Fibroblast of skin of right quadriceps (primary cell): ENCODE data around the gene LENG9.
"Not testable (repeated sequence)": the region's sequence is repeated elsewhere in the genome, so short reads cannot be mapped to it uniquely, and the experiment has no call there.

Experiments used
- DNase-seq: peaks from one replicate; pipeline ENCODE4 v3.0.0-alpha.2; 2013

The LENG9 gene

DNA sequence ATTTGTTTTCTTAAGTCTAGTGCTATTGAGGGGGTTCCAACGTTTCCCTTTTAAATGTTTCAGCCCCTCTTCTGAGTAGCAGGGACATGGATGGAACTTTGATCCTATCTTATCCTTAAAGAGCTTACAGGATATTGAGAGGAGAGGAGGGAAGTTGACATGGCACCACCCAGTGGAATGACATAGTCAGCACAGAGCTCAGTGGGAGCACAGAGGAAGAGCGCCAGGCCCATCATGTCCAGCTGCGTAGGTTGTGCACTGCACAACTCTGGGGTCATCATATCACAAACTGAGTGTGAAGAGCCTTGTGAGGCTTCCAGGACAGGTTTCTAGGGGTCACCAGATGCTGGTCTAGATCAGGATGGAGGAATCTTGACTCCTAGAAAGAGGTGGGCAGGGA, 14.1 kb upstream of the LENG9 start:
- no peak for DNase-seq

DNA sequence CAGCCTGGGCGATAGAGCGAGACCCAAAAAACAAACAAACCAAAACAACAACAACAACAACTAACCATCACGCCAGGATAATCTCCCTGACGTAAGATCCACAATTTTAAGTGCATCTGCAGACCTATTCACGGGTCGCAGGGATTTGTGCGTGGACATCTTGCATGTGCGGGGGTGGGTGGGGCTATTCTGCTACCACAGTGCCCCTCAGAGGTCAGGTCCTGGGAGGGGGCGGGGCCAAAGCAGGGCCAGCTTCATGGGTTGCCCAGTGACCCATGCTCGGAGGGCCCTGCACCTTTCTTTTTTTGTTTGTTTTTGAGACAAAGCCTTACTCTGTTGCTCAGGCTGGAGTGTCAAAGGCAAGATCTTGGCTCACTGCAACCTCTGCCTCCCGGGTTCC, 12.1 kb upstream of the LENG9 start:
- no peak for DNase-seq

DNA sequence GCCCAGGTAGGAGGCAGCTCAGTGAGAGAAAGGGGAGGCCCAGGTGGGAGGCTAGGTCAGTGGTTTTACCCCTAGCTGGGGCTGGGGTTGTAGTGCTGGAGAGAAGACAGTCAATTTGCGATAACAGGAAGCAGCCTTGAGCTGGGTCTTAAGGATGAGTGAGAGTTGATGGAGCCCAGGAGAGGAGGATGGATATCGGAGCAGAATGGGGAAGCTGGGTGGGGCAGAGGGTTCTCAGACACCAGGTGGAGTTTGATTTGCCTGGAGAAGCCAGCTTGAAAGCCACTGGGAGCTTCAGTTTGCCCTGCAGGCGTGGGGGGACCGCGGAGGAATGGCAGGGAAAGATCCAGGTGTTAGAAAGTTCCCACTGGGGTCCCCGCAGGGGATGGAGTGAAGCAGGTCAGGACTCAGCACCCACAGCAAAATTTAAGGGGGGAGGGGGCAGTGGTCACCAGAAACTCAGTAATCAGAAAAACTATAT, 10.4 kb upstream of the LENG9 start:
- DNase-seq: no peak

DNA sequence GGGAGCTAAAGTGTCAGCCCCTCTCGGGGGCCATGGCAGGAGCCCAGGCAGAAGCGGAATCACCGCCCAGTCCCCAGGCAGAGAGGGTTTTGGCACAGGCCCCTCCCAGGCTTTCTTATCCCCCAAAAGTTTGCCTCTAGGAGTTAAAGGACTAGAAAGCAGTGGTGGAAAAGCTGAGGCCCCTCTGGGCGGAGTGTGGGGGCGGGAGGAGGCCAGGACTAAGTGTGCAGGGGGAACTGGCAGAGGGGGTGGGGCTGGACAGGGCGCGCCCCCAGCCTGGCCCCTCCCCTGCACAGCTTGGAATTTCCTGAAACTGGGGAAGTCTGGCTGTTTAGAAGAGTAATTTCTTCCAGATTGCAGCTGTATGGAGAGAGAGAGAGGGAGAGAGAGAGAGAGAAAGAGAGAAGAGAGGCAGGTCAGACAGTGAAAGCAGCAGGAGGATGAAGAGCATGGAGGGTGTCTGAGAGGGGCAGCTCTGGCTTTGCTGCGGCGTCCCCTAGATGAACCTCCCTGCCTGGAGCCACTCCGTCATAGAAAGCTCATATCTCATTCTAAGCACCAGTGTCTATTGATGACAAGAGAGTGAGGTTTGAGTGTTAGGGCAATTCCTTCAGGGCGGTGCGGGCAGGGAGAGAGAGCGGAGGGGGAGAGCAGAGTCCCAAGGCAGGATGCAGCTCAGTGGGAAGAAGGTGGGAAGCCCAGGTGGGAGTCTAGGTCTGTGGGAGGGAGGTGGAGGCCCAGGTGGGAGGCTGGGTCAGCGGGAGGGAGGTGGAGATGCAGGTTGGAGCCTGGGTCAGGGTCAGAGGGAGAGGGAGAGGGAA, 9.7 kb upstream of the LENG9 start, which contains the start of gene CDC42EP5:
CDC42EP5 (minus strand) TSS at position 226 of the 821 bp plus-strand sequence. CDS start 7,749 bp downstream, outside the sequence.
- peak; percentile 94 for DNase-seq

DNA sequence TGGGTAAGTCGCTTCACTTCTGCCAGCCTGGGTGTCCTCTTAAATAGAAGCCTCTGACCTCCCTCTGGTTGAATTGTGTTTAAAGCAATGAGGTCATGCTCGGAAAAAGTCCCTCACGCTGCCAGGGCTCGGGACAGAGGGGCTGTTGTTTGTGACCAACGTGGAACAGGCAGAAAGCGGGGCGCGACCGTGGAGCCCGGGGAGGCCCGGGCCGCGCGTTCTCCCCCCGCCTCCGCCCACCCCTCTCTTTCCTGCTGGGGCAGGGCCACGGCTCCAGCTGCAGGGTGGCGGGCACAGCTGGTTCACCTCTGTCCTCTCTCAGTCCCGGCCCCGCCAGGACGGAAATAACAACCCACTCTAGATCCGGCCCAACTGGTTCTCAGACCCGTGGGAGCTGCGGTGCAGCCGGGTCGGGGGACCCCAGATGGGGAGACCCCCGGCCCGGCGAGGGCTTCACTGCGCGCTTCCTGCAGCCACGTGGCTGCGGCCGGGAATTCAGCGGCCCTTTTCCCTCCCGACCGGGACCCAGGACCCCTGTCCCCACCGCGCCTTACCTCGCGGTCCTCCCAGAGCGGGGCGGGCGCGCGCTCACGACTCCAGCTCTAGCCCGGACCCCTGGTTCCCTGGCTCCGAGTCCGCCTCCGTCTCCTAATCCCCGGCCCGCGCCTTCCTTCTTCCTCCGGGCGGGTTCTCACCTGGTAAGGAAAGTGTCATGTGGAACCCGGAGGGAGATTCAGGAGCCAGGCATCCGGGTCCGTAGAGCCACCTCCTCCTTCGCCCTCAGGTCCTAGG, 7.6 kb upstream of the LENG9 start:
- no peak for DNase-seq

DNA sequence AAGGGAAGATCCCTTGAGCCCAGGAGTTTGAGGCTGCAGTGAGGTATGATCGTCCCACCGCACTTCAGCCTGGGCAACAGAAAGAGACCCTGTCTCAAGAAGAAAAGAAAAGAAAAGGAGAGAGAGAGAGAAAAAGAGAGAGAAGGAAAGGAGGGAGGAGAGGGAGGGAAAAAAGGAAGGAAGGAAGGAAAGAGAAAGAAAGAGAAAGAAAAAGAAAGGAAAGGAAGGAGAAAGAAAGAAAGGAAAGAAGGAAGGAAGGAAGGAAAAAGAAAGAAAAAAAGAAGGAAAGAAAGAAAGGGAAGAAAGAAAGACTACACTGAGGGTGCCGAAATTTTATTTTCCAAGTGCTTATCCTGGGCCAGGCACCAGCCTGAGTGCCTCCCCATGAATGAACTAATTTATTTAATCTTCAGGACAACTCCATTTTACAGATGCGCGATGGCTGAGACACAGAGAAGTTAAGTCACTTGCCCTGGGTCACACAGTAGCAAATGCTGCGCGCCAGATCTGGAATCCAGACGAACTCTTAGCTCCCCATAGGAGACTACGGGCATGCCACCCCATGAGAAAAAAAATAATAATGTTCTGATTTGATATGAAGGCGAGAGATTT, 6.8 kb upstream of the LENG9 start:
- no peak for DNase-seq

DNA sequence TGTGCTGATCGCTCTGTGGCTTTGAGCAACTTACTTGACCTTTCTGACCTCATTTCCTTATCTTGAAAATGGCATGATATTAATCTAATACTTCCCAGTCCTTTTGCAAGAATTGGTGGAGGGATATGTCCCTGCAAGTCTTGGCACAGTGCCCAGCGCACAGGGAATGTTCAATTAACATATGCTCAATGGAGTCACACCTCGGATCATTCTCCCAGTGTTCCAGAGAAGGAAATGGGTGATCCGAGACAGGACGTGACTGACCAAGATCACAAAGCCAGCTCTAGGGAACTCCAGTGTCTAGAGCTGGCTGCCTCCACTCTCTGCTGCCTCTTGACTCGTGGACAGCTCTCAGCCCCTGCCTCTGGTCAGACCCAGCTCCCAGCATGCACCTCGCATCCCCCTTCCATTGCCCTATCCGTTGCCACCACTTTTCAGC, 5.9 kb upstream of the LENG9 start:
- DNase-seq: no peak

DNA sequence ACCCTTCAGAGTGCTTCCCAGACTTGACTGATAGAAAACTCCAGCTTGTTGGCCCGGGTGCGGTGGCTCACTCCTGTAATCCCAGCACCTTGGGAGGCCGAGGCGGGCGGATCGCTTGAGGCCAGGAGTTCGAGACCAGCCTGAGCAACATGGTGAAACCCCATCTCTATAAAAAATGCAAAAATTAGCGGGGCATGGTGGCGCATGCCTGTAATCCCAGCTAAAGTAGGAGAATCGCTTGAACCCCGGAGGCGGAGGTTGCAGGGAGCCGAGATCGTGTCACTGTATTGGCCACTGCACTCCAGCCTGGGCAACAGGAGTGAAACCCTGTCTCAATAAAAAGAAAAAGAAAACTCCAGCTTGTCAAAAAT, 2.5 kb upstream of the LENG9 start:
- DNase-seq: not testable (repeated sequence)

DNA sequence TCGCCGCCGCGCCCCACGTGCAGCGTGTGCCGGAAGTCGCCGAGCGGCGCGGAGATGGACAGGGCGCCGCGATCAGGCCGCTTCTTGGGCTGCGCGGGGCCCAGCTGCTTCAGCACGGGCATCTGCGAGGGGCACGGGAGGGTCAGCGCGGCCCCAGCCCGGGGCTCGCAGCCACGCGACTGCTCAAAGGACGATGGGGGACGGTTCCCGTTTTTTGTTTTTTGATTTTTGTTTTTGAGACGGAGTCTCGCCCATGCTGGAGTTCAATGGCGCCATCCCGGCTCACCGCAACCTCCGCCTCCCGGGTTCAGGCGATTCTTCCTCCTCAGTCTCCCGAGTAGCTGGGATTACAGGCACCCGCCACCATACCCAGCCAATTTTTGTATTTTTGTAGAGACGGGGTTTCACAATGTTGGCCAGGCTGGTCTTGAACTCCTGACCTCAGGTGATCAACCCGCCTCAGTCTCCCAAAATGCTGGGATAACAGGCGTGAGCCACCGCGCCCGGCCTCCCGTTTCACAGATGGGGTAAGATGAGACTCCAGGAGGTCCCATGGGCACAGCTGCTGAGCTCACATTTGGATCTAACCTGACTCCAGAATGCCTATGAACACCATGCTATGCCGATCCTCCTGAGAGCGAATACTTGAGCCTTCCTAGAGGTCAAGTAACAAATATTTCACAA, 2.0 kb upstream of the LENG9 start:
- no peak for DNase-seq

DNA sequence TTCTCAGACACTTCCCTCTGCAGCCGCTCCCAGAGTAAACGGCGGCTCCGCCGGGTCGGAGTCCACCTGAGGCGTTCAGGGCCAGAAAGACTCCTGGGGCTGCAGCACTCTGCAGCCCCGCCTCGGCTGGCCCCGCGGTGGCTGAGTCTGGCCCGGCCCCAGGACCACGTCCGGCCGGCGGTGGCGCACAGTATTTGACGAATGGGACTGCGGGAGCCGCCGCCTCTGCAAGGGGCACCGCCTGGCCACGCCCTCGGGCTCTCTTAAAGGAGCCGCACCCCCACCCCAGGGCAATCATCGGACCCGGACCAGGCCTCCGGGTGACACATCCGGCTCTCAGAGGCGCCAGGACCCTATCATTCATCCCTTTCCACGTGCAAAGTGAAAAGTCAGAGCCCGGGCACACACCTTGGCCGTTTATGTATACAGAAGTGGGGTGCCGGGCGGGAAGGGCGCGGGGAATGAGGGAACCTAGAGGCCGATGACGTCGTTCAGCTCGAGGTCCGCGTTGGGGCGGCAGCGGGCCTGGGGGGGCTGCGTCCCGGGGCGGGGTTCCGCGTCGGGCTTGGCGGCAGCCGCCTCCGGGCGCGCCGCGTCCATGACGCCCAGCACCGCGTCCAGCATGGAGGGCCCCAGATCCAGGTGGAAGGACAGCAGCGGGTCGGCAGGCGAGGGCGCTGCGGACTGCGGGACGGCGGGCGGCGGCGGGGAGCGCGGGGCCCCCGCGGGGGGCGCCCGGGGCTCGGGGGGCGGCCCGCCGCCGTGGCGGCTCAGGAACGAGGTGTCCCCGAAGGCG, 1.2 kb upstream of the LENG9 start:
- DNase-seq: peak; percentile 82

DNA sequence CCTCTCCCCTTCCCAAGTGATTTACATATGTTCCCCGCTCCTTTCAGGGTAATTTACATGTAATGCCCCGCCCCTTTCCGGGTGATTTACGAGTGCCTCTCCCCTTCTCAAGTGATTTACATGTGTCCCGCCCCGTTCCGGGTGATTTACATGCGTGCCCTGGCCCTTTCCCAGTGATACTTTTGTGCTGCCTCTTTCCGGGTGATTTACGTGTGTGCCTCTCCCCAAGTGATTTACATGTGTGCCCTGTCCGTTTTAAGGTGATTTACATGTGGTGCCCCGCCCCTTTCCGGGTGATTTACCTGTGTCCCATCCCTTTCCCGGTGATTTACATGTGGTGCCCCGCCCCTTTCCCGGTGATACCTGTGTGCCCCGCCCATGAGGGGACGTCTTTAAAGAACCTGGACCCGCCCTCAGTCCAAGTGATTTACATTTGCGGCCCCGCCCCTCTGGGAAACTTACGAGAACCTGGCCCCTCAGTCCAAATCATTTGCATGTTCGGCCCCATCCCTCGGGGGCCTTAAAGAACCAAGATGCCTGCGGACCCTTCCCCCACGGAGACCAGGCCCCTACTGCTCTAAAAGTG, 559 bp upstream of the LENG9 start:
- peak; percentile 78 for DNase-seq

DNA sequence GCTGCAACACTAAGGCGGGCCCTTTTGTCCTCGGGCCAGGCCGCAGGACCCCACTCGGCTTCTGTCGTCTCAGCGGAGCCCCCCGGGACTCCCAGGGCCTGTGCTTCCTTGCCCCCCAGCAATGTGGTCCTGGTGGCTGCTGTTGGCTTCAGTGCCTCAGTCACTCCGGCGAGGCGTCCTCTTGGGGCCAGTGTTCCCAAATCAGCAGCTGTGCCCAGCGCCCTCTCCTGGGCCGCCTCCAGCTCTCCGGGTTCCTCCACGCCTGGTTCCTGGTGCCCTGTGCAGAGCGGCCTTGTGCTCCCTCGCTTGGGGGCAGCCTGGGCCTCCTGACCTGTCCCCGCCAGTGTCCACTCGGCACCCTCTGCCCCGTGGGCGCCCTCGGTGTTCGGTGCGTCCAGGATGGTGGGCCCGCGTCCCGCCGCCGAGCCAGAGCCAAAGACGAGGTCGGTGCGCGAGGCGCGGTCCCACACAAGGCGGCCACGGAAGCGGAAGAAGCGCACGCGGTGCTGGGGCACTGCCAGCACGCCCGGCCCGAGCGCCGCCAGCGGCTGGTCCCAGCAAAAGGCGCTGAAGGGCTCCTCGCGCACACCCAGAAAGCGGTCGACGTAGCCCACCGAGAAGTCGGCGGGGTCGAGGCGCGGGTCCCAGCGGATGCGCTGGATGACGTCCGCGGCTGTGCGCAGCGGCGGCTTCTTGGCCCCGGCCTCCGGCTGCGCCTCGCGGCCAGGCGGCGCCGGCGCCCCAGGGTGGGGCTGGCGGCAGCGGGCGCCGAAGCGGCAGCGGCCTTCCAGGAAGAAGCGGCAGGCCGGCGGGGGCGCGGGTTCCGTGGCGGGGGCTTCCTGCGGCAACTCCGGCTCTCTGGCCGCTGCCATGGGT, 685 bp downstream of the LENG9 start:
- DNase-seq: peak; percentile 79

DNA sequence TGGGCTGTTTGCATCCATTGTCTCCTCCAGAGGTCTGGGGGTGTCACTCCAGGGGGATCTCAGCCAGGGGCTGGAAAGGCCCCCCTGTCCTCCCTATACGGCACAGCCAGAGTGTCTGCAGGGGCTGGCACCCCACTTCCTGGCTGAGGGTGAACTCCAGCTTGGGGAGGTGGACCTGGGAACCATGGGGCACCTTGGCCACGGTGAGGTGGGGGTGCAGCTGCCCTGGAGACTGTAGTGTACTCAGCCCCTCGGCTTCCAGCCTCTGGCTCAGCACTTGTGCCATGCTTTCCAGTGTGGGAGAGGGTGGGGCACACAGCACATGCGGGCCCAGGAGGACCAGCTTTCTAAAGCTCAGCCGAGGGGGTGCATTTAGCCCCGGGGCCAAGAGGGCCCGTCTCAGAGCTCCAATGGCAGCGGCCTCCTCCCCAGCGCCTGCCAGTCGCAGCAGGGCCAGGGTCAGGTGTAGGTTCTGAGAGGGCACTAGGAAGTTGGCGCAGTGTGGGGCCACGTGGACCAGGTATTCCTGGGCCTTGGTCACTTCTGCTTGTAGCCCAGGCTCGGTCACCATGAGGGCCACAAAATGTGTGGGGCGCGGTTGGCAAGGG, 1.4 kb downstream of the LENG9 start:
- DNase-seq: no peak

DNA sequence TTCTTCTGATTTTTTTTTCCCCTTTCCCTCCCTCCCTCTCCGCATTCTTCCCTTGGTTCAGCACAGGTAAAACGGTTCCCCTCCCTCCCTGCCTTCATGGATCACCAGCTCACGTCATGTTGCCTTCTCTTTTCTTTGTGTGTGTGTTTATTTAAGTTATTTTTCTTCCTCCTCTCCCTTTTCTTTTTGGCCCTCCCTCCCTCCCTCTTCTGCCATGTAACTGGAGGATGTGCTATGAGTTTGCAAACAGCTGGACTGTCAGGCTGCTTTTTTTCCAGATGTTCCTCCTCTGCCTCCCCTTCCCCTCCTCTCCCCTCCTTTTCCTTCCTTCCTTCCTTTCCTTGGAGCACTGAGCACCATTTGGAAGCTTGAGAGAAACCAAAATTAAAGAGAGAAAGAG, 2.0 kb downstream of the LENG9 start:
- no peak for DNase-seq

DNA sequence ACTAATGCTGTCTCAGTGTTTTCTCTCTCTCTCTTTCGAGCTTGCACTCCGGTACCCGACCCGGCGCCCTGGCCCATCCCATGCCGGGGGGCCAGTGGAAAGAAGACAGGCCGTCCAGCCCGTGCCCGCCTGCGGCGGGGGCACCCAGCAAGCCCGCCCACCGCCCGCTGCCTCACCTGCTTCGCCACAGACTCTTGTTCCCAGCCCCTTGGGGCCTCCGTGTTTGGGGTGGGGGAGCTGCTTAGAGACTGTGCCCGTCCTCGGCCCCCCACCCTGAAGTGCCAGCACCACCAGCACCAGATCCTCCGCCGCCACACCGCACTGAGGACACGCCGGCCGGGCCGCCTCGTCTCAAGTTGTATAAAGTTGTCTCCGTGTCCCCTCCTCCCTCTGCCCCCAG, 2.4 kb downstream of the LENG9 start:
- no peak for DNase-seq

DNA sequence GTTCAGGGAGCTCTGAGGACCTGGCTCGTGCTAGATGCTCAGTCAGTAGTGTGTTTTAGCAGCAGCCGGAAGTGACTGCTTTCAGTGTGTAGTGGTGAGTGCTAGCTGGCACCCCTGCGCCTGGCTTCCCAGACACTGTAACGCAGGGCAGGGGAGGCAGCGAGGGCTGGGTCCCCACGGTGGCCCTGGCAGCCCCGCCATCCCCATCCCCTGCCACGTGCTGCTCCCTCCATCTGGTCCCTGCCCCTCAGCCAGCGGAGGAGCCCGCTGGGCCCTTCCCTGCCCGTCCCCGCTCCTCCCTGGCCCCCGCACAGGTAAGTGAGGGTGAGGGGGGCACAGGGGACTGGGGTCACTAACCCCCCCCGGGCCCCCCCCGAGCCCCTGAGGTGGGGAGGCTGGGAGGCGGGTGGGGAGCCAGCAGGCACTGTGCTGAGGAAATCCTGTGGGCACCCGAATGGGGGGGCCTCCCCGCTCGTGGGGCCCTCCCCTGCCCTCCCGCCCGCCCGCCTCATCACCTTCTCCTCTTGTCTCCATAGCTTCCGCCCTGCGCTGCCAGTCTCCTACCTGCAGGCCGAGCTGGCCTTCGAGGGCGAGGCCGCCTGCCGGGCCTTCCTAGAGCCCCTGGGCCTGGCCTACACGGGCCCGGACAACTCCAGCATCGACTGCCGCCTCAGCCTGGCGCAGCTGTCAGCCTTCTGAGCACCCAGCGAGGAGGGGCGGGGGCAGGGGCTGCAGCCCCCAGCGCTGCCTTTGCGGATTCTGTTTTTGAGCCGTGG, 3.2 kb downstream of the LENG9 start:
- DNase-seq: no peak

DNA sequence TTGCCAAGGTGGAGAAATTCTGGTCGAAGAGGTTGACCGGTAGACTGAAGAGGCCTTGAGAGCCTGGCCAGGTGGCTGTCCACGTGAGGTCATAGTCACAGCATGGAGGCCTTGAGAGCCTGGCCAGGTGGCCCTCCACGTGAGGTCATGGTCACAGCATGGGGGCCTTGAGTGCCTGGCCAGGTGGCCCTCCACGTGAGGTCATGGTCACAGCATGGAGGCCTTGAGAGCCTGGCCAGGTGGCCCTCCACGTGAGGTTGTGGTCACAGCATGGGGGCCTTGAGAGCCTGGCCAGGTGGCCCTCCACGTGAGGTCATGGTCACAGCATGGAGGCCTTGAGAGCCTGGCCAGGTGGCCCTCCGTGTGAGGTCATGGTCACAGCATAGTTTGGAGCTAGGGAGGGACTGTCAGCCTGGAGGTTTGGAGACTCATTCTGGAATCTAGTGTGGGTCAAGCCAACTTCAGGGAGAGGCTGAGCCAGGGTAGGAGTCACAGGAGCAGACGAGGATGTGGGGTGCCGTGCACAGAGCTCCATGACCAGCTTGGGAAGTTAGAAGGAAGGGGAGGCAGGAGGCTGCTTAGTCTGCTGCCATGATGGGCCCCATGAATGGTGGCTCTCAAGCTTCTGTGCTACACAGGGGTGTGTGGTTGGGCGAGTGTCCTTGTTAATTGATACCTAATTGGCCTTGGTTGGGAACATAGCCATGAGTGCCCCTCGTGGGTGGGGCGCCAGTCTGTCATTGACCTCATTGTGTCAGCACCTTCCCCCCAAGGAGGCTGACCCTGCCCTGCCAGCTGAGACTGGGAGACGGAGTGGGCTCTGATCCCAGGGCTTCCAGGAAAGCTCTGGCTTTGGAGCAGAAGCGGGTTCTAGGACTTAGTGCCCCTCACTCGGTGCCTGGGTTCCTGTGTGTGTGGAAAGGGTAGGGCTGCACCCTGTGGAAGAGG, 4.0 kb downstream of the LENG9 start:
- DNase-seq: no peak

DNA sequence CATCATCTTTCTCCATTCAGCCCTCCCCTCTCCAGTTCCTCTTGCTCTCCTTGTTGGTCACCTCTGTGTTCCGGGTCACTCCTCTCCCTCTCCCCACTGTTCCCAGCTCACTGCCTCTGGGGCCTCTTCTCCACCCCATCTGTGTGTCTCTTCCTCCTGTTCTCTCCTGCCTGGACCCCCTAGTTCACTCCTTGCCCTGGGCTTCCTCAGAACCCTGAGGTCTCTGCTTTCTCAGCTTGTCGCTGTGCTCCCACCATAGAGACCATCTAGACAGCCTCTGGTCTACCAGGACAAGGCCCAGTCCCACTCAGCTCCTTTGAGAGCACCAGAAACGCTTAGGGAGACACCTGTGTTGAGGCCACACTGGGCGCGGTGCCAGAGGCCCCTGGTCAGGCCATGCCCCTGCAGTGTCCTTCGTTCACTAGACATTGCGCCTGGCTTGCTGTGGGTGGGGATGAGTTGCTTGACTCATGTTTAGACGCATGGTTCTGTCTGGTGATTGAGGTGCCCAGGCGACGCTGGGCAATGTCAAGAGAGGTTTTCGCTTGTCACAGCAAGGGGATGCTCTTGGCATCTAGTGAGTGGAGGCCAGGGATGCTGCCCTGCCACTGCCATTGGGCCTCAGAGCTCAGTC, 4.8 kb downstream of the LENG9 start:
- DNase-seq: no peak
